Stimulated activated CD8-positive, alpha-beta memory T cell treated with anti-CD3 and anti-CD28 coated beads, Interleukin-12 subunit alpha, Interleukin-12 subunit beta, amount 100 ng/mL, for 24 hours (primary cell): Measurements from ENCODE around the gene PIAS4.
"Not testable (repeated sequence)": the region's sequence is repeated elsewhere in the genome, so short reads cannot be mapped to it uniquely, and the experiment has no call there.

Experiments used
- DNase-seq: peaks from one replicate; pipeline ENCODE4 v3.0.0-alpha.2; 2020; ENCODE audit errors: extremely low read depth

Gene PIAS4

DNA sequence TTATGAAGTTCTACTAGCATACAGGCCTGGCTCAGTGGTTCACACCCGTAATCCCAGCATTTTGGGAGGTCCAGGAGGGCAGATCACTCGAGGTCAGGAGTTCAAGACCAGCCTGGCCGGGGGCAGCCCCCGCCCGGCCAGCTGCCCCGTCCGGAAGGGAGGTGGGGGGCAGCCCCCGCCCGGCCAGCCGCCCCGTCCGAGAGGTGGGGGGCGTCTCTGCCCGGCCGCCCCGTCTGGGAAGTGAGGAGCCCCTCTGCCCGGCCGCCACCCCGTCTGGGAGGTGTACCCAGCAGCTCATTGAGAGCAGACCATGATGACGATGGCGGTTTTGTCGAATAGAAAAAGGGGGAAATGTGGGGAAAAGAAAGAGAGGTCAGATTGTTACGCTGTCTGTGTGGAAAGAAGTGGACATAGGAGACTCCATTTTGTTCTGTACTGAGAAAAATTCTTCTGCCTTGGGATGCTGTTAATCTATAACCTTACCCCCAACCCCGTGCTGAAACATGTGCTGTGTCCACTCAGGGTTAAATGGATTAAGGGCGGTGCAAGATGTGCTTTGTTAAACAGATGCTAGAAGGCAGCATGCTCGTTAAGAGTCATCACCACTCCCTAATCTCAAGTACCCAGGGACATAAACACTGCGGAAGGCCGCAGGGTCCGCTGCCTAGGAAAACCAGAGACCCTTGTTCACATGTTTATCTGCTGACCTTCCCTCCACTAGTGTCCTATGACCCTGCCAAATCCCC is 8.7 kb upstream of the PIAS4 start:
- not testable (repeated sequence) for DNase-seq

DNA sequence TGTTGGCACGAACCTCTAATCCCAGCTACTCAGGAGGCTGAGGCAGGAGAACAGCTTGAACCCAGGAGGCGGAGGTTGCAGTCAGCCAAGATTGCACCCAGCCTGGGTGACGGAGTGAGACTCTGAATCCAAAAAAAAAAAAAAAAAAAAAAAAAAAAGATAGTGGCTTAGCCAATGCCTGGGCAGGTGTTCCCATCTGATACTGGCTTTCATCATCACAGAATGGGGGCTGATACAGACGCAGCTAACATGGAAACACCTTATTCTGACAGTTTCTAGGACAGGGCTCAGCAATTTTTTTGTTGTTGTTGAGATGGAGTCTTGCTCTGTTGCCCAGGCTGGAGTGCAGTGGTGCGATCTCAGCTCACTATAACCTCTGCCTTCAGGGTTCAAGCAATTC is 6.7 kb upstream of the PIAS4 start:
- not testable (repeated sequence) for DNase-seq

GRCh38 chr19:4005436-4005835 is 2.1 kb upstream of the PIAS4 start:
- DNase-seq = not testable (repeated sequence)

DNA sequence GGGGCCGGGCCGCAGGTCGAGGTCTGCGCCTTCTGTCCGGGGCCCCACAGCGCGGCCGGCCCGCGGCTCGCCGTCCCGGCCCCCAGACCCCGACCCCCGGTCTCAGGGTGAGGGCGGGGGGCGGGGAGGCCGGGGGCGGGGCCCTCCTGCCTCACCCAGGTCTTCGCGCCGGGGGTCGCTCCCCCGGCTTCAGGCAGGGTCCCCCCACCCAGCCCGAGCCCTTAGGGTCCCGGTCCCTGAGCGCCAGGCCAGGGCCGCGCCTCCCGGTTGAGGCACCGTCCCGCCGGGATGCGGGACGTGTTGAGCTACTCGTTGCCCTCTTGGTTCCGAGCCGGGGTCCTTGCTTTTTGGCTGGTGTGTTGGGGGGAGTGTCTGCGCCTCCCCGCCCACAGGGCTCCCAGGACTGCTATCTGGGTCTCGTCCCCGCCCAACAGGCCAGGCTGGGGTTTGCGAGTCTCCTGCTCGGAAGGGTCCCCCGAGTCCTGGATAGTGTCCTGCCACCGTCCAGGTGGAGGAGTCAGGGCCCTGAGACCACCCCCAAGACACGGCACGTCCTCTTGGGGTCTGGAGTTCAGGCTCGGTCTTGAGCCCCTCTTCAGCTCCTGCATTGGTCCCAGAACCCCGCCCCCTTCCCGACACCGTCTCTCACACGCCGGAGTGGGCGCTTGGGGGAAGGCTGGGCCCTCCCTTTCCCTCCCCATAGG is 452 bp downstream of the PIAS4 start:
- no peak for DNase-seq

GRCh38 chr19:4009990-4010807 is 2.7 kb downstream of the PIAS4 start:
- DNase-seq = no peak

DNA sequence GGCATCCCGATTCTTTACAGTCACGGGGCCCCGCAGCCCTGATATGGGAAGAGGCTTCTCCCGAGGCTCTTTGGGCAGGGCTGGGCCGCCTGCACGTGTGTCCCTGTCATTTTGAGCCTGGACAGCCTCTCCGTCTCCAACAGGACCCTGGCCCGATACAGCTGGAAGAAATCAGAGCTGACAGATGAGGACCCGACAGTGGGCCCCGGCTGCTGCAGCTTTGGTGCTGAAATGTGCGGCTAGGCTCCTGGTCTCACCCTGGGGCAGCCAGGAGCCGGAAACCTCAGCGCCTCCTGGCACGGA is 3.2 kb downstream of the PIAS4 start:
- DNase-seq = no peak

- DNase-seq = not testable (repeated sequence)
Measured at GRCh38 chr19:4011430-4011829, 3.9 kb downstream of the PIAS4 start.

DNA sequence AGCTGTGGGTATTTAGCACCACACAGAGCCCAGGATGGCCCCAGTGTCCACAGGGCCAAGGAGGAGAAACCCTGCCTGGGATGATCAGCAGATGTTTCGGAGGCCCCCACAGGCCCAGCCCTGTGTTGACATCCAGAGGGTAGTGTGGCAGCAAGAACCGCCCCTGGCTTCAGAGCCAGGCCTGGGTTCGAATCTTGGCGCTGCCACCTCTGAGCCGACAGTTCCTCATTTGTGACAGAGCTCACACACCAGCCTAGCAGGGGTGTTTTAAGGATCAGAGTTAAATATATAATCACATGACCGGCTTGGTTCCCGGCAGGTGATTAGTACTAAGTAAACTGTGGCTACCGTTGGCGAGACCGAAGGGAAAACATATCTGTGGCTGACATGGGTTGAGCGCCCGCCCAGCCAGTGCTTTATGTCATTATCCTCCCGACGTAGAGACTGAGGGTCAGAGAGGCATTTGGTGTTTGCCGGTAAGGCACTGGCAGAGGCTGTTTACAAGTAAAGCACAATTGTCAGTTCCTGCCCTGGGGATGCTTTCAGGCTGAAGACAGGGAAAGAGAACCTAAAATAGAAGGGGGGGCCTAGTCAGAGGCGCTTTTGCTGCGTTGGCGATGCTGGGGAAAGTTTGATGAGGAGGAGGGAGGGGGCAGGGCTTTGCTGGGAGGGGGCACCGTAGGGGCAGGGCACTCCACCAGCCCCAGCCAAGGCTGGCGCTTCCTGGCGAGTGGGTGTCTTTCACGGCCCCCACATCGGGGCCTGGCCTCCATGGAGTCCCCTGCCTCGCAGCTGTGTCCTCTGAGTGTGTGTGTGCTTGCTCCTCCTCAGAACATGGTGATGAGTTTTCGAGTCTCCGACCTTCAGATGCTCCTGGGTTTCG is 4.8 kb downstream of the PIAS4 start:
- DNase-seq = no peak

DNA sequence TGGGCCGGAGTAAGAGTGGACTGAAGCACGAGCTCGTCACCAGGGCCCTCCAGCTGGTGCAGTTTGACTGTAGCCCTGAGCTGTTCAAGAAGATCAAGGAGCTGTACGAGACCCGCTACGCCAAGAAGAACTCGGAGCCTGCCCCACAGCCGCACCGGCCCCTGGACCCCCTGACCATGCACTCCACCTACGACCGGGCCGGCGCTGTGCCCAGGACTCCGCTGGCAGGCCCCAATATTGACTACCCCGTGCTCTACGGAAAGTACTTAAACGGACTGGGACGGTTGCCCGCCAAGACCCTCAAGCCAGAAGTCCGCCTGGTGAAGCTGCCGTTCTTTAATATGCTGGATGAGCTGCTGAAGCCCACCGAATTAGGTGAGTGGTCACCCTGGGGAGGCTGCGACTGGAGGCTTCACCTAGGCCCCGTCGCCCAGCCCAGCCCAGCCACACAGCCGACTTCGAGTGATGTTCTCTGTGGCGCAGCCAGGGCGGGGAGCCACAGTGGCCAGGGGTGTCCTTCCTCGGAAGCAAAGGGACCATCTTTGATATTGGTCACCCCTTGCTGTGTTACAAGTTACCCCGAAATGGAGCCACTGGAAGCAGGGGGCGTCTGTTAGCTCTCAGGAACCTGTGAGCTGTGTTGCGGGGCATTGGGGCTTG is 5.6 kb downstream of the PIAS4 start:
- no peak for DNase-seq

DNA sequence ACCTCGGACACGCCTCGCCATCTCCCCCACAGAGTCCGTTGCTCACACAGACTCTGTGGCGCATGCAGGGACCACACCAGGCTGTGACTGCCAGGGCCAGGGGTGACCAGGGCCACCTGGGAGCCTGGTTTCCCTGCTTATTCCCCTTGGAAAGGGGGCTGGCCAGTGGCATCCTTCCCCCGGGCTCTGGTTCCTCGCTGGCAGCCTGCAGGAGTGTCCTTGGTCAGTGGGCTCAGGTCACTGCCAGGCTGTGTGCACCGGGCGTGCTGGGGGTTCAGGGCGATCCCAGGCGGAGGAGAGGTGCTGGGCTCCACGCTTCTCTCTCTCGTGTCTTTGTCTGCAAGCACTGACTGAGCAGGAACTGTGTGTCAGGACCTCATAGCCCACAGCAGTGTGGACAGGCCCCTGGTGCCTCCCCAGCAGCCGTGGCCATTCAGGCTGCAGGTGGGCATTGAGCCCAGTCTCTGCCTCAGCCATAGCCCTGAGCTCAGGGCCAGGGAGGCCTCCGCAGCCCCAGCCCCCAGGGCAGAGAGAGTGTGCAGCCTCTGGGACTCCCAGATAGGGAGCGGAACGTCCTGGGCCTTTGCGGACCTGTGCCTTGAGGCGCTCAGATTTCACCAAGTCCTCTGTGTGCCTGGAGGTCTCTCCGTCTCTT is 6.5 kb downstream of the PIAS4 start:
- no peak for DNase-seq

DNA sequence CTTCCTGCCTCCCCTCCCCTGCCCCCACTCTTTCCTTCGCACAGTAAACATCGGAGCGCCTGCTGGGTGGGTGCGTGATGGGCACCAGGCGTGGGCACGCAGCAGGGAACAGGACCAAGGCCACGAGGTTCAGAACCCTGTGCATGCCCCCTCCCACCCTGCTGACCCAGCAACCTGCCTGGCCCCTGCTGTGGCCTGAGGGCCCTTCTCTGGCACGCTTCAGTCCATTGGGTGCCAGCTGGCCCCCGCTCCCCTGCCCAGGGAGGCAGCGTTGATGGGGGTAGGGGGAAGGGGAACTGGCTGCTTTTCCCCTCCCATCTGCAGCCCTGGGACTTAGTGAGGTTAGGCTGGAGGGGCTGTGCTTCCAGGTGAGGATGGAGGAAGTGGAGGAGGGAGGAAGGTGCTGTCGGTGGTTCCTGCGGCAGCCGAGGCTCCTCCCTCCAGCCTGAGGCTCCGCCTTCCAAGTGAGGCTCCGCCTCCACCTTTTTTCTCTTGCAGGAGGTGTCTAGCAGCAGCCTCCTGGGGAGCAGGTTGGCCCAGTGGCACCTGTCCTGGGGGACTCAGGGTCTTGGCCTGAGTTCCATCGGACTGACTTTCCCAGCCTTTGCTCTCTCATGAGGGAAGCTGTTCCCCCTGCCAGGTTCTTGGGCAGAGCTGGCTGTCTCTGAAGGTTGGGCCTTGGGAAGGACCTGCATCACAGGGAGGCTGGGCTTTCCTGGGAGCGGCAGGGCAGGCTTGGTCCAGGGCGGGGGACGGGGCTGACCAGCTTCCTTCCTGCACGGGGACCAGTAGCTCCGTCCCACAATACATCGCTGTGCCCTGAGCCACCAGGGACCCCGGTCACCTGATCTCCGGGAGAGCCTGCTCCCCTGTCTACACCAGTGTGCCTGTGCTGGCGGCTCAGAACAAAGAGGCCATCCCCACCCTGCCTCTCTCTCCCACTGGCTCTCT is 7.3 kb downstream of the PIAS4 start:
- no peak for DNase-seq

GRCh38 chr19:4015705-4016402 is 8.3 kb downstream of the PIAS4 start:
- no peak for DNase-seq

GRCh38 chr19:4016486-4016885 is 8.9 kb downstream of the PIAS4 start:
- no peak for DNase-seq

DNA sequence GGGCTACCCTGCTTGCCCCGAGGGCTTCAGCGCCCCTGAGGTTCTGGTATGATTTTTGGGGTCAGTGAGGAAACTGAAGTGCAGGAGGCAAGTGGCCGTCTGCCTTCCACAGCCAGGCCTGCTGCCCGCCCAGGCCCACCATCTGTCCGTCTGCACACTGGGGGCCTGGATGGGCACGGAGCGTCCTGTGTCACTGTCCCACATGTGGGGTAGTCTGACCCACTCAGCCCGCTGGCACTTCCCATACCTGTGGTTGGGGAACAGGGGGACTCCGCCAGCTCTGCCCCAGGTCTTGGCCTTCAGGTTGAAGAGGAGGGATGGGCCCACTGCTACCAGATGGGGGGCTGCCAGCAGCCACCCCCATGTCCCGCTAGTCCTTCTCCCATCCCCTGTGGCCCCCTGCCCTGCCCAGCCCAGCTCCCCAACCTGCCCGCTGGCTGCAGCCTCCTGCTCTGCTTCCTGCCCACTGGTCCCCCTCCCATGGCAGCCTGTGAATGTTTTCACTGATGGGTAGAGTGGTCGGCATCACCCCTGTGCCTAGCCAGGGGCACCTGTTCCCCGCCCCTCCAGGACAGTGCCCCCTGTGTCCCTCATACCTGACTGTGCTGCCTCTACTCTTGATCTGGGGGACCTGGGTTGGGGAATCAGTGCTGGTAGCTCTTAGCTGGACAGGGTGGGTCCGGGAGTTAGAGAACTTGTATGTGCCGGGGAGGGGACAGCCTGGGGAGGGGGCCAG is 9.5 kb downstream of the PIAS4 start:
- DNase-seq = no peak

GRCh38 chr19:4018140-4018613 is 10.6 kb downstream of the PIAS4 start:
- DNase-seq = no peak

DNA sequence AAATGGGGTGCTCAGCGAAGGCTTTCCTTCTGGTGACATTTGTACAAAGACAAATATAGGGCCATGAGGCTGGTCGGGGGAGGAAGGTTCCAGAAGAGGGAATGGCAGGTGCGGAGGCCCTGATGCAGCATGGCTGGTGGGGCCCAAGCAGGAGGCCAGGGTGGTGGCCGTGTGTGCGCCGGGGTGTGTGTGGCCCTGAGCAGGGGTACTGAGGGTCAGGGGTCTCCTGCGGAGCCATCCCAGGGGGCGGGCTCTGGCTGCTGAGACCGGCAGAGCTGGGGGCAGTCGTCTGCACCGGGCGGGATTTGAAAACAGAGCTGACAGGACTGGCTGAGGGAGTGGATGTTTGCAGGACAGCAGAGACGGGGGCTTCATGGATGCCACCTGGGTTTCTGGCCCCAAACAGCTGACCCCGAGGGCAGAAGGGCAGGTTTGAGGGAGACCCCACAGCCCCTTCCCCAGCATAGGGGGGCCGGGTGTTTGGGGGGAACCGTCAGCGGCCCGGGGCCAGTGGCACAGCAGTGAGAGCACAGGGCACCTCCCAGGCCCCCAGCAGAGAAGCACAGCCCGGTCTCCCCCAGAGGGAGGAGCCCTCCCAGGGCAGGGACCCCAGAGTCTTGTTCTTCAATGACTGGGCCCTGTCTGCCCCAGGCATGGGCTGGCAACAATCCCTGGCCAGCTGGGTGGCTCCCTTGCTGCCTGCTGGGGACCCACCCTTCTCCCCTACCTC is 11.4 kb downstream of the PIAS4 start:
- DNase-seq = no peak

DNA sequence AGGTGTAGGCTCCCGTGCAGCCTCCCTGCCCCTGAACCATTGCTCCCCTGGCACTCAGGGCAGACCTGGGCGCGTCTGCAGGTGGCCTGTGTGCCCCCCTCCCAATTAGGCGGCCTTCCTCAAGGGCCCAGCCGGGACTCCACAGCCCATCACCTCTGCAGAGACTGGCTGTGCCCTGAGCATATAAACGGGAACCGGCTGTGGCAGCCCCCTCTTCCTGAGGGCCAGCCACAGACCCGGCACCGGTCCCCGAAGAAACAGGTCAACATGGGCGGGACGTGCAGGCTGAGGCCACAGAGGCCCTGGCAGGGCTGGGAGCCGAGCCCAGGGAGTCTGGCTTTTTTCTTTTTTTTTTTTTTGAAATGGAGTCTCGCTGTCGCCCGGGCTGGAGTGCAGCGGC is 12.0 kb downstream of the PIAS4 start:
- DNase-seq = no peak
